ENCODE results near the gene CDC23. TPM values are rescaled to one million over a fixed set of nuclear protein-coding genes. Genes with fewer than 3 reads are reported as not detected.

The CDC23 gene
- 31.8 and 46.7 TPM in 2 replicates for total RNA-seq (2014; rRNA removed; shearing (Covaris generic))
- 36.7 and 45.0 TPM in 2 replicates for total RNA-seq (2022)
- Bru-seq, nascent RNA = percentile 77 among the genes with signal in this experiment
- percentile 68 among the genes with signal in this experiment for BruChase-seq, experiment 1, labeled RNA remaining after a 6-hour chase
- BruChase-seq, experiment 2, labeled RNA remaining after a 2-hour chase = percentile 88 among the genes with signal in this experiment
- long read RNA-seq, transcript CDC23-201 (3 exons, 1,079 nt) = minor isoform, 10 of 98 reads
- long read RNA-seq, transcript CDC23-202 (16 exons, 3,155 nt) = major isoform, 77 of 98 reads
- long read RNA-seq, partial matches to known transcripts = 1 of 98 reads
- long read RNA-seq, other reads (novel, unspliced or antisense) = 8 of 98 reads

GRCh38 chr5:138213161-138214029 lies at the start of gene CDC23:
Gene CDC23, minus strand, starts transcription at chr5:138213323. Its CDS starts 11 bp downstream, at chr5:138213312.
- TSS peak; percentile 78 for BruUV-seq (replicated peaks)
- Histone ChIP-seq H3K9me2 (ENCODE audit: insufficient read depth, low read length) (no peaks in the 10 kb centered on the region), H3K4me3 (ENCODE audit: low read depth, low read length, poor library complexity, severe bottlenecking) (peak within 1 kb of the TSS; percentile 97), H2AFZ (ENCODE audit: low read length) (peak within 1 kb of the TSS; percentile 99), H3K4me2 (ENCODE audit: low read length) (peak within 1 kb of the TSS; percentile 75), H3K9me3 (ENCODE audit: low read length) (no peaks in the 10 kb centered on the region), H3K36me3 (ENCODE audit: insufficient read depth, low read length) (peaks cover 32% of the 10 kb centered on the region), H4K20me1 (ENCODE audit: insufficient read depth, low read length) (no peaks in the 10 kb centered on the region), H3K79me2 (ENCODE audit: insufficient read depth, low read depth, low read length) (peaks cover 43% of the 10 kb centered on the region), H3K4me1 (ENCODE audit: insufficient read depth, low read length, poor library complexity, severe bottlenecking) (peaks cover 15% of the 10 kb centered on the region), H3K27ac (ENCODE audit: low read depth, low read length, poor library complexity, severe bottlenecking) (peak within 1 kb of the TSS; percentile 43)
- POLR2A ChIA-PET = interaction anchor here (0.5 to 1.8 kb wide), 14 partner anchors 10 to 141 kb away, joined by 3 to 7 read pairs (median 4); partner anchors contain the start of genes CDC25C and KIF20A
- TF ChIP-seq EZH2phosphoT487 (IDR thresholded peaks at IDR 0.05; ENCODE audit: borderline replicate concordance, low read depth, low read length) (no peak), CTCF (conservative IDR thresholded peaks at IDR 0.05; ENCODE audit: low read length) (no peak)
- CTCF ChIA-PET (ENCODE audit: unreplicated experiment) = interaction anchor here (0.6 kb wide), 1 partner anchor 139 kb away, joined by 3 read pairs; the partner anchor contains the start of gene KDM3B
- intact Hi-C loops (cut with micrococcal nuclease; ENCODE audit: unreplicated experiment) = loop anchor here (2.0 to 5.0 kb wide), 3 partner anchors 35 to 361 kb away; partner anchors contain the start of genes BRD8, CDC25C, HSPA9 and KIF20A
- DNase-seq (ENCODE audit: low spot score) = peak; percentile 98

GRCh38 chr5:138258704-138259292 lies 45.7 kb upstream of the CDC23 start:
- Histone ChIP-seq H3K79me2 (ENCODE audit: insufficient read depth, low read depth, low read length) (no peaks in the 10 kb centered on the region), H3K27ac (ENCODE audit: low read depth, low read length, poor library complexity, severe bottlenecking) (no peak overlapping the region), H3K4me1 (ENCODE audit: insufficient read depth, low read length, poor library complexity, severe bottlenecking) (no peaks in the 10 kb centered on the region), H3K9me3 (ENCODE audit: low read length) (no peaks in the 10 kb centered on the region), H3K36me3 (ENCODE audit: insufficient read depth, low read length) (no peaks in the 10 kb centered on the region), H3K4me2 (ENCODE audit: low read length) (no peak overlapping the region), H4K20me1 (ENCODE audit: insufficient read depth, low read length) (no peaks in the 10 kb centered on the region), H3K4me3 (ENCODE audit: low read depth, low read length, poor library complexity, severe bottlenecking) (no peak overlapping the region), H2AFZ (ENCODE audit: low read length) (no peak overlapping the region), H3K9me2 (ENCODE audit: insufficient read depth, low read length) (no peaks in the 10 kb centered on the region)
- BruUV-seq (replicated peaks) = no TSS peak
- TF ChIP-seq EZH2phosphoT487 (IDR thresholded peaks at IDR 0.05; ENCODE audit: borderline replicate concordance, low read depth, low read length) (no peak), CTCF (conservative IDR thresholded peaks at IDR 0.05; ENCODE audit: low read length) (no peak)
- DNase-seq (ENCODE audit: low spot score) = no peak
- intact Hi-C loops (cut with micrococcal nuclease; ENCODE audit: unreplicated experiment) = no loop called here
- ChIA-PET CTCF (ENCODE audit: unreplicated experiment) (interaction anchor here (0.6 kb wide), 1 partner anchor 18 kb away, joined by 3 read pairs; no protein-coding TSS in a partner anchor), POLR2A (no interaction called here)
